Activated CD8-positive, alpha-beta memory T cell treated with anti-CD3 and anti-CD28 coated beads, Interleukin-2, amount 50 U/mL, for 24 hours (primary cell): ENCODE measurements around the gene STAC.

Experiments
- DNase-seq: peaks from one replicate; pipeline ENCODE4 v3.0.0-alpha.2; 2020; ENCODE audit errors: extremely low read depth

STAC gene

DNA sequence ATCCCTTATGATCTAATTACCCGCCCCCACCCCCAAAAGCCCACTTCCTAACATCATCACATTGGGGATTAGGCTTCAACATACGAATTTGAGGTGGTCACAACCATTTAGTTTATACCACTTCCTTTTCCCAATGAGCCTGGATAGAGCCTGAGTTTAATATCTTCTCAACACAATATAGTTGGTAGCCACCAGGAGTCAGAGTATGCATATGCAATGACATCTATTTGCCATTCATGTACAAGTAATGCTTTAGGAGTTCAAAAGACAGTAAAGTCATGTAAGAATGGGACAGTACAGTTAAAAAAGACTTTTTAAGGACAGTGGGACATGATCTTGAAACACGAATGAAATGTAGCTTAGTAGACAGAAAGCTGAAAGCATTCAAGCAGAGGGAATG is 211.7 kb downstream of the STAC start:
- no peak for DNase-seq

DNA sequence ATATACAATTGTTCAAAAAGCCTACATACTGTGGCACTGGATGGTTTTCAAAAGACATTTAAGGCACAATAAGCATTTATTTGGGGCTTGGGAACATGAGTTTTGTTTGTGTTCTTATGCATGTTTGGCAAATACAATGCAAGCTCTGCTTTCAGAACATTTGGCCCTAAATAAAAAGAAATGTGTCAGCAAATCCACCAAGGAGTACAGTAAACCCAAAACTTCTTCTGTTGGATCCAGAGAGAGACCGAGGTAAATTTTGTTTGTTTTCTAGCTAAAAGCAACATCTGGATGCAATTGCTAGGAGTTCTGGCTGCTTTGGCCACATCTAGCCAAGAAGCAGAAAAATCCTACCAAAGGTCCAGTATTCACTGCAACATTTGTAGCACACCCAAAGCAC is 215.2 kb downstream of the STAC start:
- no peak for DNase-seq

- no peak for DNase-seq
Measured at GRCh38 chr3:36596419-36596818, 216.1 kb downstream of the STAC start.

- DNase-seq, result no peak
Measured at GRCh38 chr3:36597422-36597821, 217.1 kb downstream of the STAC start.
